Stimulated activated CD4-positive, alpha-beta T cell treated with anti-CD3 and anti-CD28 coated beads, Interleukin-1b, Interleukin-23, amount 100 ng/mL, for 4 hours (primary cell): Measurements from ENCODE around the gene NTF3.

ENCODE experiments used
- DNase-seq, 2 donors: peaks; one replicate each; pipeline ENCODE4 v3.0.0-alpha.2; 2020; ENCODE audit warnings: low read depth in 2 of 2

The NTF3 gene

DNA sequence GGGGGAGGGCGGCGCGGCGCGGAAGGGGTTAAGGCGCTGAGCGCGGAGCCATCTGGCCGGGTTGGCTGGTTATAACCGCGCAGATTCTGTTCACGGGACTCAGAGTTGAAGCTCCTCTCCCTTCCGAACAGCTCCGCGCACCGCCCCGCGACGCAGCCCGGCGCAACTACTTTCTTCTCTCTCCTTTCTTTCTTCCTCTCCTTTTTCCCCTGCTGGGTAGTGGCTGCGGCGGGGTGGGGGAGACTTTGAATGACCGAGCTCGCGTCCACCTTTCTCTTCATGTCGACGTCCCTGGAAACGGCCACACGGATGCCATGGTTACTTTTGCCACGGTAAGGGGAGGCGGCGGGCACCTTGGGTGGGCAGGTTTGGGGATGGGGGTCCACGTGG is at the start of gene NTF3:
Gene NTF3 (plus strand): TSS at position 98 of the 390 bp plus-strand sequence. CDS start 217 bp downstream, at position 315.
- no peak for DNase-seq

GRCh38 chr12:5384015-5384414 is 47.9 kb upstream of the NTF3 start:
- DNase-seq, result no peak

DNA sequence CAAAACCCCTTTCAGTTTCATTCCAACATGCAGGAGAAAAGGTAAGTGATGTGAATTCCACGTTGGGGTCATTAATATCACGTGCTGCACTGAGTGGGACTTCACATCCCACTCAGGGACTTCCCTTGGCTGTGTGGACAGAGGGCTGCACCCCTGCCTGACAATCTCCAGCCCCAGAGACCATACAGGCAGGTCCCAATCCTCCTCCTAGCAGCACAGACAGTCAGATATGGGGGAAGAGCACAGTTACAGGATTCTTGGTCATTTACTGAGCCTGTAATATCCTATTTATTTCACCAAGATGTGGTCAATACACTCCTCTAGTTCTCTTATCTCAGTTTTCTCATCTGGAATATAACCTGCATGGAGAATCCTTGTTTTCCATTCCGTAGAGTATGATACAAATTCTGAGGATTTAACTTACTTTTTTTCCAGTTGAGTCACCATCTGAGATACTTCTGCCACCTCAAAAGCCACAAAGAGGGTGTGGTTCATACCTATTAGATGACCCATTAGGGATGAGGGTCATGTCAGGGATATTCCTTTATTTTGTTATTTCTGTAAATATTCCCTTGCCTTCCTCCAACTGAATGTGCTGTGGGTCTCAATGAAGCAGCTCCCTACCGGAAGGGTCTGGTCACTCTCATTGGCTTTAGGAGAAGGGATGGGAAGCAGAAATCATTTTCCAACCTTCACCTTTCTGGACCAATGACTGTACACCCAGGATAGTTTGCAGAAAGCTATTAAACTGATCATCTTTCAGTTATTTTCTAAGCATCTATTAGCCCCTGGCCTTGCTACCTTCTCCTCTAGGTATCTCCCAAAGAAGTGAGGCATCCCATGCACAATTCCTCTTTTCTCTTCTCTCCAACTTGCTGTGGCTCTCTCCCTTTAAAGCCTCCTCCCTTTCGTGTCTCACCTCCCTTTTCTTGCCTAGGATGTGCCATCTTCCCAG is 43.0 kb upstream of the NTF3 start:
- DNase-seq, result no peak

DNA sequence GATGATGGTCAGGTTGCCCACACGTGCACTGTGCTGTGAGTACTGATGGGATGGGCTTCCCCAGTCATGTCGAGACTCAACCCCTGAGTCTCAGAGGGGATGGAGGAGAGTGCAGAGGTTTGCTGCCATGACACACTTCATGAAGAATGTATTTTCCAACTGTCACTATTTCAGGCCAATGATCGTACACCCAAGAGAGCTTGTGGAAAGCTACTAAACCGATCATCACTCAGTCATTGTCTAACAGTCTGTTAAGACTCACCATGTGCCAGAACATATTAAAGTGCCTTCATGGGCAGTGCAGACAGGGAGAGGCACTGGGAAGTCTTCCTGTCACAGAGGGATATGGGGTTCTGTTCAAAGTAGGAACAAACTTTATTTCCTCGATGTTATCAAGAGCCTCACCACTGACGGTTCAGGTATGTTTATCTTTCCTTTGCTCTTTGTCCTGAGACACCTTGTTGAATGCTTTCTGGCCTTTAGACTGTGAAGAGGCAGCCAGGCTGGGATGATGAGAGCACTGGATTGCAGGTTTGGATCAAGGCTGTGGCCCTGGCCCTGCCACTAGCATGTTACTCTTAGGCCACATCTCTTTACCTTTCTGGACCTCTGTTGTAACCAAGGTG is 41.6 kb upstream of the NTF3 start:
- DNase-seq, result no peak

- DNase-seq, result no peak
Observed at GRCh38 chr12:5391653-5392052, 40.3 kb upstream of the NTF3 start.

- DNase-seq, result no peak
Observed at GRCh38 chr12:5392961-5393360, 38.9 kb upstream of the NTF3 start.

DNA sequence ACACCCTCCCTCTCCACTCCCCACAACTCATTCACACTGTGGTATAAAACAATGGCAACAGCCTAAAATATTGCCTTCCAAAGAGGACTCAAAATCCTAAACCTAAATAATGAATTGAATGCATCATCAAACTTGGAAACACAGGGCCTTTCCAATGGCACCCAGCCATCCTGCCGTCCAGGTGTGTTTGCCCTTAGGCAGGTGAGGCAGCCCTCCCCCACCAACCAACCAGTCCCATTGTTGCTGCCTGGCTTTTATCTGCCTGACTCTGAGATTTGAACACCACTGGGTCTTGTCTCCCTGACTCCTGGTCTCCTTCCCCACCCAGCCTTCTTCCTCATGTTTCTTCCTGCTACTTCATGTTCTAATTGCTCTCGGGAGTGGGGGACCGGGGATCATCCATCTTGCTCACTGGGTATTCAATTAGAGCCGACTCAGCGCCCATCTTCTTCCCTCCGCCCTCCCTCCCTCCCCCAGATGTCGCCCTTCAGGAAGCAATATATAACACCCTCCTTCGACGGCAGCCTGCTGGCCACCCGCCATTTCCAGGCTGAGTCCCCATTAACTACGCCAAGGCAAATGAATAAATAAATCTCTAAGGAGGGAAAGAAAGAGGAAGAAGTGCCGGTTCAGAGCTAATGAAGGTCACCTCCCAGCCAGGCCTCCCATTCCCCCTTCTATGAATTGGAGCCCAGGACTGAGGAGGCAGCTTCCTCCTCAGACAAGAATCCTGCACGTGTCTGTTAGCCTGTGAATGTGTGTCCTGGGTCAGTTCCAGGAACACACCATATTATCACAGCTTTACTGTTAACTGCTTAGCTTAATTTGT is 36.3 kb upstream of the NTF3 start:
- no peak for DNase-seq

DNA sequence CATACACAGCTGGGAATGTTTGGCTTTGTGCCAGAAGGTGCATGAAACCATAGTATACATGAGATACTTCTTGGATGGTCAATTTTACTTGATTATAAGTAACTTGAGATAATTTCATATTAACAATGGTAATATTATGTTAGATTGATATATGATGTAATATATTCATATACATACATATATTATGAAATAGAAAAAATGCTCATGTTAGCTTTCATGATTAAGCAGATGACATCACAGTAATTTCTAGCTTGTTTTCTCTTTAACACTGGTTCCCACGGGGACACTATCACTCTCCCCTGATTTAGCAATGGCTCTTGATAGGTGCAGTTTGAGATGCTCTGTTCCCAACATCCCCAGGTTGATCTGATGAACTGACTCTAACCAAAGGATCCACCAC is 35.4 kb upstream of the NTF3 start:
- no peak for DNase-seq

GRCh38 chr12:5399266-5399665 is 32.6 kb upstream of the NTF3 start:
- DNase-seq, result no peak

- DNase-seq, result no peak
Observed at GRCh38 chr12:5402009-5402935, 29.6 kb upstream of the NTF3 start.

- no peak for DNase-seq
Observed at GRCh38 chr12:5403411-5403810, 28.5 kb upstream of the NTF3 start.

DNA sequence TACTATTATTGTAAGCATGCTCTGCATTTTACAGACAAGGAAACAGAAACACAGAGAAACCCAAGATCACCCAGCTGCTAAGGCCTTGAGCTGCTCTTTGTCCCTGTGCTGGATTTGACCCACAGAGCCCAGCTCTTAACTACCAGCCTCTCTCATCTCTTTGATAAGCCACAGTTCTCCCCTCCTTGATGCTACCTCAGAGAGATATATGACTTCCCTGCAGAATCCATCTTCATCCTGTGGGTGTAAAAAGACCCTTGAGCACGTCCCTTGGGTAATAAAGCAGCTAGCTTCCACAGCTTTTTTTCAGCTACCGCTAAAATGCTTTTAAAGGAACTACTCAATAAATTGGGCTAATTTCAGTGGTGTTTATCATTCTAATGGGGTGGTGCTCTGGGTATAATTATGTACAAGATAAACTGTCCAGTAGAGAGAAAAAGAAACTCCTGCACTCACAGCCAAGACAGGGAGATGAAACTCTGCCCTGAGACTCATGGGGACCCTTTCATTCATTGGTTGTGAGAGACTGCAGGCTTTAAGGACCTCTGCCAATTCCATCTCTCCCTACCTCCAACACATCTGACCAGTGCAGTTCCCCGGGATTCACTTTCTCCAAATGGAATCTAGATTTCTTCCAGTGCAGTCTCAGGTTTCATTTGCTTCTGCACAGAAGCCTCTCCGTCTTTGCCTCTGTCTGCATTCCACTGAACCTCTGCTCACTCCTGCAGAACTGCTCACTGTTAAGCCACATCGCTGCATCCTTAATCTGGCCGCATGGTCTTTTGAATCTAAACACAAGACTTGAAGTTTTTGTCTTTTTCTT is 24.7 kb upstream of the NTF3 start:
- no peak for DNase-seq

GRCh38 chr12:5409619-5410018 is 22.3 kb upstream of the NTF3 start:
- no peak for DNase-seq

- DNase-seq, result no peak
Observed at GRCh38 chr12:5416571-5416970, 15.3 kb upstream of the NTF3 start.

GRCh38 chr12:5417500-5417899 is 14.4 kb upstream of the NTF3 start:
- no peak for DNase-seq

- no peak for DNase-seq
Observed at GRCh38 chr12:5428332-5429221, 3.3 kb upstream of the NTF3 start.

- no peak for DNase-seq
Observed at GRCh38 chr12:5429741-5430557, 2.0 kb upstream of the NTF3 start.
